DMS153 treated with DMSO at 0.1 percent for 48 hours (cell line): ENCODE data around the gene MEGF11.
"Not testable (repeated sequence)": the region's sequence is repeated elsewhere in the genome, so short reads cannot be mapped to it uniquely, and the experiment has no call there.

Experiments used
- DNase-seq: peaks from one replicate; lab custom pipeline; 2025; ENCODE audit not compliant: unreplicated experiment; lab: John Stamatoyannopoulos, UW

MEGF11 gene

GRCh38 chr15:66014635-66015182 lies 238.8 kb downstream of the MEGF11 start:
- no peak for DNase-seq

GRCh38 chr15:66014022-66014421 lies 239.5 kb downstream of the MEGF11 start:
- no peak for DNase-seq

GRCh38 chr15:66008940-66009562 lies 244.5 kb downstream of the MEGF11 start:
- no peak for DNase-seq

GRCh38 chr15:66007663-66008262 lies 245.8 kb downstream of the MEGF11 start:
- DNase-seq = no peak

- DNase-seq = no peak
Measured at GRCh38 chr15:66006986-66007385, 246.6 kb downstream of the MEGF11 start.

- no peak for DNase-seq
Measured at GRCh38 chr15:66004618-66005262, 248.8 kb downstream of the MEGF11 start.

- not testable (repeated sequence) for DNase-seq
Measured at GRCh38 chr15:66003129-66003528, 250.4 kb downstream of the MEGF11 start.

GRCh38 chr15:66001717-66002426 lies 251.7 kb downstream of the MEGF11 start:
- no peak for DNase-seq

- DNase-seq = no peak
Measured at GRCh38 chr15:66001042-66001441, 252.5 kb downstream of the MEGF11 start.

GRCh38 chr15:65998486-65998885 lies 255.1 kb downstream of the MEGF11 start:
- DNase-seq = no peak

GRCh38 chr15:65996901-65997300 lies 256.6 kb downstream of the MEGF11 start:
- DNase-seq = no peak

- no peak for DNase-seq
Measured at GRCh38 chr15:65994832-65995231, 258.7 kb downstream of the MEGF11 start.

- no peak for DNase-seq
Measured at GRCh38 chr15:65993762-65994161, 259.8 kb downstream of the MEGF11 start.

- DNase-seq = no peak
Measured at GRCh38 chr15:65993236-65993635, 260.3 kb downstream of the MEGF11 start.

- DNase-seq = no peak
Measured at GRCh38 chr15:65991721-65992483, 261.6 kb downstream of the MEGF11 start.

GRCh38 chr15:65990298-65990981 lies 263.1 kb downstream of the MEGF11 start:
- no peak for DNase-seq

GRCh38 chr15:65987100-65987499 lies 266.4 kb downstream of the MEGF11 start:
- no peak for DNase-seq

- no peak for DNase-seq
Measured at GRCh38 chr15:65986416-65986815, 267.1 kb downstream of the MEGF11 start.

- DNase-seq = no peak
Measured at GRCh38 chr15:65985387-65985786, 268.2 kb downstream of the MEGF11 start.

- no peak for DNase-seq
Measured at GRCh38 chr15:65982627-65983322, 270.8 kb downstream of the MEGF11 start.
